Measurements from ENCODE around the gene TBC1D1.

The TBC1D1 gene

DNA sequence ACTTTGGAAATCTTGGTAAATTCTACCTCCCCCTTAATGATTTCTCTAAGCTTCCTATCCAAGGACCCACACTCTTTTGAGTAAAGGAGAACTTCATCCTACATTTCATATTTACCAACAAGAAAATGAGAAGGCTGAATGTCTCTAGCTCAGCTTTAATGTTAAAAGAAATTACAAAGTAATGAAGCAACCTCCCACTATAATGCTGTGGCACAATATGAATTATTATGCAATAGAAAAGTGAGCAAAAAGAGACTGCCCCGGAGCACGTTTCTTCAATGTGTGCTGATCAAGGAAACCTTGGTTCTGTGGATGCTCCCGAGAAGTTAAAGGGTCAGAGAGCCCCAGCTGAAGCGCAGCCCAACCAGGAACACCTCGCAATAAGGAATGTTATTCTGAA lies 9.1 kb upstream of the TBC1D1 start:
- Mint-ChIP-seq H3K4me3 (no peak overlapping the region), H3K27ac (no peak overlapping the region), H3K4me1 (peaks cover 6% of the 10 kb centered on the region), H3K27me3 (ENCODE audit: low read depth) (peaks cover 27% of the 10 kb centered on the region), H3K36me3 (ENCODE audit: low read depth) (no peaks in the 10 kb centered on the region), H3K9me3 (no peaks in the 10 kb centered on the region)
- no peak for TF ChIP-seq CTCF (IDR thresholded peaks at IDR 0.05; ENCODE audit: unreplicated experiment in 3 of 3)

GRCh38 chr4:37882665-37883296 lies 8.1 kb upstream of the TBC1D1 start:
- Mint-ChIP-seq H3K36me3 (ENCODE audit: low read depth) (no peaks in the 10 kb centered on the region), H3K9me3 (no peaks in the 10 kb centered on the region), H3K4me3 (no peak overlapping the region), H3K4me1 (no peaks in the 10 kb centered on the region), H3K27ac (no peak overlapping the region), H3K27me3 (ENCODE audit: low read depth) (peaks cover 35% of the 10 kb centered on the region)
- TF ChIP-seq CTCF (IDR thresholded peaks at IDR 0.05; ENCODE audit: unreplicated experiment in 3 of 3) = no peak

GRCh38 chr4:37884855-37885487 lies 5.9 kb upstream of the TBC1D1 start:
- Mint-ChIP-seq H3K4me1 (peaks cover 1% of the 10 kb centered on the region), H3K27ac (peak overlapping the region in 1 of 3 experiments; percentile 59), H3K4me3 (no peak overlapping the region), H3K9me3 (no peaks in the 10 kb centered on the region), H3K27me3 (ENCODE audit: low read depth) (peaks cover 57% of the 10 kb centered on the region), H3K36me3 (ENCODE audit: low read depth) (no peaks in the 10 kb centered on the region)
- no peak for TF ChIP-seq CTCF (IDR thresholded peaks at IDR 0.05; ENCODE audit: unreplicated experiment in 3 of 3)

DNA sequence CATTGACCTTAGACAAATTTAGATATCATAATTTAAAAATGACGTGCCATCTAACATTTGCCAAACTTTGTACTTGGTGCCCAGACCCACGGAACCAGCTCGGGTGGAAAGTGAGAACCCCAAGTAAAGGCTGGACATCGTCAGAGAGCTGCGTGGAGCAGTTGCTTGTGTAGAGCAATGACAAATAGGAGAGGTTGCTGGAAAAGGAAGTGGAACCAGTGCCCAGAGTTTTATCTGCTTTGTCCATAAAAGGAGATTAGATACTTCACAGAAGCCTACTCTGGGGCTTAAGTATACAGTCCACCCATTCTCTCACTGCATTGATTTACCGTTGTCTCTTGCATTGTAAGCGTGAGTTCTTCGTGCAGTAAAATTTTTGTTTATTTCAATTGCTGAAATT lies 5.4 kb upstream of the TBC1D1 start:
- Mint-ChIP-seq H3K4me3 (no peak overlapping the region), H3K36me3 (ENCODE audit: low read depth) (no peaks in the 10 kb centered on the region), H3K4me1 (peaks cover 4% of the 10 kb centered on the region), H3K27ac (peak overlapping the region in 1 of 3 experiments; percentile 59), H3K27me3 (ENCODE audit: low read depth) (peaks cover 61% of the 10 kb centered on the region), H3K9me3 (no peaks in the 10 kb centered on the region)
- no peak for TF ChIP-seq CTCF (IDR thresholded peaks at IDR 0.05; ENCODE audit: unreplicated experiment in 3 of 3)

GRCh38 chr4:37889849-37890800 lies 759 bp upstream of the TBC1D1 start:
- peak overlapping the region in 1 of 3 experiments; percentile 9 for H3K27ac Mint-ChIP-seq
- peaks cover 4% of the 10 kb centered on the region for H3K4me1 Mint-ChIP-seq
- no peaks in the 10 kb centered on the region for H3K36me3 Mint-ChIP-seq (ENCODE audit: low read depth)
- no peak for TF ChIP-seq CTCF (IDR thresholded peaks at IDR 0.05; ENCODE audit: unreplicated experiment in 3 of 3)
- H3K27me3 Mint-ChIP-seq (ENCODE audit: low read depth) = peaks cover 78% of the 10 kb centered on the region
- H3K9me3 Mint-ChIP-seq = no peaks in the 10 kb centered on the region
- H3K4me3 Mint-ChIP-seq = peak overlapping the region; percentile 75 to 86 (median 85)

Data from nephron (organoid).